ENCODE measurements around the gene RASA3. TPM values are rescaled to one million over a fixed set of nuclear protein-coding genes. Genes with fewer than 3 reads are reported as not detected.
"Not testable (repeated sequence)": the region's sequence is repeated elsewhere in the genome, so short reads cannot be mapped to it uniquely, and the experiment has no call there.

Gene RASA3
- total RNA-seq, 1 donor from 2014 or later = 30.7 TPM

DNA sequence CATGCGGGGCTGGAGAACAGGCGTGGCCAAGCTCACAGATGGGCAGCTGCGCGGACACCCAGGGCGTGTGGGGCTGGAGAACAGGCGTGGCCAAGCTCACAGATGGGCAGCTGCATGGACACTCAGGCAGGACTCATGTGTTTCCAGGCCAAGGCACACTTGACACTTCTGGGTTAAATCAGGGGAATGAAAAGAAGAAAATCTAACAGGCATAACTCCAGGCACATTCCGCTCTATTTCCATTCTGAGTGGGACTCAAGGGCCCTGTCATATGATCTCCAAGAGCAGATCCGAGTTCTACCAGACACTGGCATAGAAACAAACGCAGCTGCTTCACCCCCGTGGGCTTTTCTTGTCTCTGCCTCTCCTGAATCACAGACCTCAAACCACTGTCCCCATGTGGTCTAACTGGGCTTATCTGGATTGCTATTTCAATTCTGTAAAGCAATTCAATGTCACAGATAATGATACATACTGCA is 141.2 kb downstream of the RASA3 start:
- no peak for DNase-seq (ENCODE audit: low read depth in 2 of 2)

DNA sequence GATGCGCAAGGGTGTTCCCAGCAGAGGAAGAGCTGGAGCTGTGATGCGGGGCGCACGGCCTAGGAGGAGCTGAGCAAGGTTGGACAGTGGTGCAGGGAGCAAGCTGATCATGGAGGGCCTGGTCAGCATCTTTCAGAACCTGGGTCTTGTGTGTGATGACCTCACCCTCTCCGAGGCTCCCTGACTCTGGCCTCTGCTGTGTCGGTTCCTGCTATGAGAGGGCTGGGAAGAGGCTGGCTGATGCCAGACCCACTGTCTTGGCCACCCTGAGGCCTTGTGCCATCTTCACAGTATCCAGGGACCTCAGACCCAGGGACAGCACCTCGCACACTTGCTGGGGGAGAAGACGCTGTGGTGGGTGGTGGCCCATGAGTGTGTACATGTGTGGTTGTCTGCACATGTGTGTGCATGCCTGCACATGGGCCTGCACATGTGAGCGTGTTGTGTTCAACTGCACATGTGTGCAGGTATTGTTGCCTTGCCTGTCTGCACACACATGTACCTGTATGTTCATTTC is 142.0 kb downstream of the RASA3 start:
- no peak for DNase-seq (ENCODE audit: low read depth in 2 of 2)

DNA sequence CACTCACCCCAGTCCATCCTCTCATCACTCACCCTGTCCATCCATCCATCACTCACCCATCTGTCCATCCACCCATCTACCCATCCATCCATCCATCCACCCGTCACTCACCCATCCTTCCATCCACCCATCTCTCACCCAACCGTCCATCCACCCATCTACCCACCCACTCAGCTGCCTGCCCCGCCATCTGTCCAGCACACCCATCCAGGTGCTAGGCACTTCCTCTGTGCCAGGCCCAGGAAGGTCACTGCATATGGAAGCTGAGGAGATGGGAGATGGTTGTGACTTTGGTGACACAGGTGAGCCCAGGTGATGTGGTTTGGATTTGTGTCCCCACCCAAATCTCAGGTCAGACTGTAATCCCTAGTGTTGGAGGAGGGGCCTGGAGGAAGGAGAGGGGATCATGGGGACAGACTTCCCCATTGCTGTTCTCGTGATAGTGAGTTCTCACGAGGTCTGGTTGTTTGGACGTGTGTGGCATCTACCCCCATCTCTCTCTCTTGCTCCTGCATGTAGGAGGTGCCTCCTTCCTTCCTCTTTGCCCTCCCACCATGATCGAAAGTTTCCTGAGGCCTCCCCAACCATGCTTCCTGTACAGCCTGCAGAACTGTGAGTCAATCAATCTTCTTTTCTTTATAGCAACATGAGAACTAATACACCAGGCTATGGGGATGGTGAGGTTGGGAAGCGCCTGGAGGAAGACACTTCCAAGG is 142.7 kb downstream of the RASA3 start:
- DNase-seq (ENCODE audit: low read depth in 2 of 2) = no peak

- DNase-seq (ENCODE audit: low read depth in 2 of 2) = not testable (repeated sequence)
Measured at GRCh38 chr13:113988859-113989258, 143.6 kb downstream of the RASA3 start.

GRCh38 chr13:113982296-113982661 is 150.1 kb downstream of the RASA3 start:
- DNase-seq (ENCODE audit: low read depth in 2 of 2) = no peak

DNA sequence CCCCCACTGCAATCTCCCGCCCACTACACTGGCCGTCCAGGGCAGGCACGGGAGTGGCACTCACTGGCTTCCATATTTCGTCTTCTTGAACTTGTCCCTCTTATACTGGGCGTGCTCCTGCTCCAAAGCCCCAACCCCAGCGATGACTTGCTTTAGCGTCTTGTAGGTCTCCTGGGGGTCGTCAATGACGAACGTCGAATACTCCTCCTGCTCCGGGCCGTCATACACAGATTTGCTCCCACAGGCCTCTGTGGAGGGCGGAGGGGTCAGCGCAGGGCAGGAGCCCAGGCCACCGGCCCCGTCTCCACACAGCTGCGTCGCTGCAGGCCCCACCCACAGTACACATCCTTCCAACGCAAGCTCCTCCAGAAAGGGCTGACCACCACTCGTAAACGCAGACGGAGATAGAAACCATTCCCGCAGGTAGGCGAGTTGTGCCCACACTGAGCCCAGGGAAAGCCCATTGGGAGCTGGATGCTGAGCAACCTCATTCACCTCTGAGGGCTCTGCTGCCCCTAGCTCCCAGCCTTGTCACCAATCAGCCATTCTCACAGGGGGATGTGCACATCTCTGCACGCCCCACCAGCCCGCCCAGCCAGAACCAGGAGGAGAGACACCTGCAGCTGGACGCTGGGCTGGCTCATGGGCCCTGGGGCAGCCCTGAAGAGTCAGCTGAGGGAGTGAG is 150.7 kb downstream of the RASA3 start:
- DNase-seq (ENCODE audit: low read depth in 2 of 2) = no peak

GRCh38 chr13:113981194-113981605 is 151.2 kb downstream of the RASA3 start:
- no peak for DNase-seq (ENCODE audit: low read depth in 2 of 2)

DNA sequence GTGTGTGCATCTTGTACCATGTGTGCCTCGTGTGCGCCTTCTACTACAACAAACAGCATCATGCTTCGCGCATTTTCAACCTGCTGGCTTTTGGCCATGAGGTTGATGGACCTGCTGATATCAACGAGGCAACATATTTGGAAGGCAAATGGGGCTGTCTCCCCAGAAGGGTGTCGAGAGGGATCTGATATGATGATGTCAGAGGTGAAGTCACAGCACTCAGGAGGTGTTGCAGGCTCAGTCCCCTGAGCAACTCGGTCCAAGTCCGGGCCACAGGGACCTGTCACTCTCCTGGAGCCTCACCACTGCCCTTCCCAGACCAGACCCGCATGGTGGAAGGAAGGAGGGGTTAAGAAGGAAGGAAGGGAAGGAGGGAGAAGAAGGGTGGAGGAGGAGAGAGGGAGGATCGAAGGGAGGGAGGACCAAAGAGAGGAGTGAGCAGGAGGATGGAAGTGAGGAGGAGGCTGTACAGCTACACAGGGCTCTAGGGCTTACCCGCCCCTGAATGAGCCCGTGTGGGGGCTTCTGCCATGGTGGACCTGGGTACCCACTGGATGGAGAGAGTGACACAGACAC is 151.8 kb downstream of the RASA3 start:
- DNase-seq (ENCODE audit: low read depth in 2 of 2) = no peak

GRCh38 chr13:113979791-113980471 is 152.5 kb downstream of the RASA3 start:
- DNase-seq (ENCODE audit: low read depth in 2 of 2) = no peak

DNA sequence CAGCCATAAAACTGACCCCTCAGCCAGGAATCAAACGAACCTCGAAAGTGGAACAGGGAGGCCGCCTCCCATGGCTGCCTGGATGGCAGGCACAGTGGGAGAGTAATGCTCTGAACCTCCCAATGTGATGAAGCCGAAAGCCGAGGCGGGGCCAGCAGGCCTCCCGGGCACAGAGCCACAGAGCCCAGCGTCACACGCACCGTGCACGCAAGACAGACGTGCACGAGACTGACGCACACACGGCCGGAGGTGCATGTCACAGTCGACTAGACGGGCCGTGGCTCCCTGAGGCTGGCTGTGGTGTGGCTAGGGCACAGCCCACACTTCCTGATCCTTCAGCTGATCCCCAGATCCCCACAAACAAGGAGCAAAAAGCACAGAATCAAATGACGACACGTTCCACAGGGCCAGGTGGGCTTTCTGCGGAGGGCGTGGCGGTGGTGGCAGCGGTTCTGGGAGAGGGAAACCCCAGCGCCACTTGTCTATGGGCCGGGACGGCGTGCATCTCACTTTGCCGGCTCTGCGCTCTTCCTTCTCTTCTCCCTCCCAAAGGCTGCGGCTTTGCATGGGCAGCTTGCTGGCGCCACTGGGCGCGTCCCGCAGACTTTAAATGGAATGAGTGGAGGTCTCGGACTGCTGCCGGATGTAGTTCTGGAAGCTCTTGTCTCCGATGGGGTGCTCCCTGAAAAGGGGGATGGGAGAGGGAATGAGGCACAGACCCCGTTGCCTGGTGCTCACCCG is 153.5 kb downstream of the RASA3 start:
- DNase-seq (ENCODE audit: low read depth in 2 of 2) = no peak

GRCh38 chr13:113977976-113978375 is 154.4 kb downstream of the RASA3 start:
- no peak for DNase-seq (ENCODE audit: low read depth in 2 of 2)

DNA sequence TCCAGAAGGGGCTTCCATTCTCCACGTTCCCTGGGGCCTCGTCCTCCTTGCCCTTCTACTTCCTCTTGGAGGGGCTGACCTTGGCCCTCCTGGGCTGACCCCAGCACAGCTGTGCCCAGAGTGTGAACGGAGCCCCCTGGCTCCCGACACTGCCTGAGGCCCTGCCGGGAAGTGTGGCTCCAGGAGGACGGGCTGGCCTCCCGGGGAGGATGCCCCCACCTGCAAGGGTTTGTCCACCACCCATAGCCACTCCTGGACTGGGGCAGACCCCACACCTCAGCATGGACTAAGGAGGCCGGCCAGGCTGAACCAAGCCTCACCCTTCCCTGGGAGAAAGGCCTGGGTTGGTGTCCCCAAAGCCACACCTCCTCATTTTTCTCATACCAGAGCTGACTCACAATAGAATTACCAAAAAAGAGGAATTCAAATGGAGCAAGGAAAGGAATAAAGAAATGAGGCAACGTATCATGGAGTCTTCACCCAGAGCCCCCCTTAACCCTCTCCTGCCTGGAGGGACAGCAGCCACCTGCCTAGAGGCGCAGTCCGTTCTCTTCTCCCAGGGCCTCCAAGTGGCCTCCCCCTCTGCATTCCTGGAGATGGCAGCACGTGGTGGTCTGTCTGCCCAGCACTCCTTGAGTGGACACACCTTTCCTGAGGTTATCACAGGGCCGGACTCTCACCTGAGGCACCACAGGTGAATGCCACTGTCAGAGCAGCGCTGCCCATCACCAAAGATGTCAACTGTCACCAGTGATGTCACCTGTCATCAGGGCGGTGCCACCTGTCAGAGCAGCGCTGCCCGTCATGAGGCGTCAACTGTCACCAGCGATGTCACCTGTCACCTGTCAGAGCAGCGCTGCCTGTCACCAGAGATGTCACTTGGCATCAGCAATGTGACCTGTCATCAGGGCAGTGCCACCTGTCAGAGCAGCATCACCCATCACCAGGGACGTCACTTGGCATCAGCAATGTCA is 155.4 kb downstream of the RASA3 start:
- no peak for DNase-seq (ENCODE audit: low read depth in 2 of 2)

- DNase-seq (ENCODE audit: low read depth in 2 of 2) = no peak
Measured at GRCh38 chr13:113975416-113975815, 157.0 kb downstream of the RASA3 start.

DNA sequence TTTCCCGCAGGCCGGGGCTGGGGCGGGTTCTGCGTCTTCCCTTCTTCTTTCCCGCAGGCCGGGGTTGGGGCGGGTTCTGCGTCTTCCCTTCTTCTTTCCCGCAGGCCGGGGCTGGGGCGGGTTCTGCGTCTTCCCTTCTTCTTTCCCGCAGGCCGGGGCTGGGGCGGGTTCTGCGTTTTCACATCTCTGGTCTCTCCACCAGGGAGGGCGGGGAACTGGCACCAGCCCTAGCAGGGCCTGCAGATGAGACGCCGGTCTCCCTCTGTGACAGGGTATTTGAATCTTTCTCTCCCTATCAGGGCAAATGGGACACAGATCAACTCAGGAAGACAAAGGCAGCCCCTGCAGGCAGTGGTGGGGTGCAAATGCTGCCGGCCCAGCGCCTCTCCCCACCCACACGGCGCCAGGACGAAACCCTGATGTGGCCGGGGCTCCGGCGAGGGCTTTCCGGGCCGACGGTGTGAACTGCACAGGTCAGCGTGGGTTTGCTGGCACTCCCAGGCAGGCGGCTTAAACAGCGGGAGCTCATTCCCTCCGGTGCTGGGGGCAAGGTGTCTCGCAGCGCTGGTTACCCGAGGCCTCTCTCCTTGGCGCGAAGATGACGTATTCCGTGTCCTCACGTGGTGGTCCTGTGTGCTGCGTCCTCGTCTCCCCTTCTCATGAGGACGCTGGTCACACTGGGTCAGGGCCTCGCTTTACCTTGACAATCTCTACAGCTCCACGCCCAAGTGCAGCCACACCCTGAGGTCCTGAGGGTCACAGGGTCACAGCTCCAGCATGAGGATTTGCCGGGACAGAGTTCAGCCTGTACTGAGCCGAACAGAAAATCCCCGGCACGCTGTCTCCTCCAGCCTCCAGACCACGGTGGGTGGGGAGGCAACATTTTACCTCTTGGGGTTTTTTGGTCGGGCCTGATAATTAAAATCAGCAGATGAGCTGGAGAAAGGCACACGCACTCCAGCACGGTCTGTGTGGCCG is 157.8 kb downstream of the RASA3 start:
- no peak for DNase-seq (ENCODE audit: low read depth in 2 of 2)

- DNase-seq (ENCODE audit: low read depth in 2 of 2) = no peak
Measured at GRCh38 chr13:113973218-113974164, 158.9 kb downstream of the RASA3 start, which contains the start of gene C13orf46. Gene C13orf46, minus strand, starts transcription at chr13:113974076. Its CDS starts 79 bp downstream, at chr13:113973997.

- no peak for DNase-seq (ENCODE audit: low read depth in 2 of 2)
Measured at GRCh38 chr13:113972451-113973217, 159.8 kb downstream of the RASA3 start.
